HG03460 (cell line): ENCODE results near the gene TRIB2.

Experiments used
- ATAC-seq: cut with Tn5 transposase; IDR thresholded peaks from one replicate; pipeline ENCODE4 v1.9.1; 2021; ENCODE audit not compliant: unreplicated experiment

The TRIB2 gene

DNA sequence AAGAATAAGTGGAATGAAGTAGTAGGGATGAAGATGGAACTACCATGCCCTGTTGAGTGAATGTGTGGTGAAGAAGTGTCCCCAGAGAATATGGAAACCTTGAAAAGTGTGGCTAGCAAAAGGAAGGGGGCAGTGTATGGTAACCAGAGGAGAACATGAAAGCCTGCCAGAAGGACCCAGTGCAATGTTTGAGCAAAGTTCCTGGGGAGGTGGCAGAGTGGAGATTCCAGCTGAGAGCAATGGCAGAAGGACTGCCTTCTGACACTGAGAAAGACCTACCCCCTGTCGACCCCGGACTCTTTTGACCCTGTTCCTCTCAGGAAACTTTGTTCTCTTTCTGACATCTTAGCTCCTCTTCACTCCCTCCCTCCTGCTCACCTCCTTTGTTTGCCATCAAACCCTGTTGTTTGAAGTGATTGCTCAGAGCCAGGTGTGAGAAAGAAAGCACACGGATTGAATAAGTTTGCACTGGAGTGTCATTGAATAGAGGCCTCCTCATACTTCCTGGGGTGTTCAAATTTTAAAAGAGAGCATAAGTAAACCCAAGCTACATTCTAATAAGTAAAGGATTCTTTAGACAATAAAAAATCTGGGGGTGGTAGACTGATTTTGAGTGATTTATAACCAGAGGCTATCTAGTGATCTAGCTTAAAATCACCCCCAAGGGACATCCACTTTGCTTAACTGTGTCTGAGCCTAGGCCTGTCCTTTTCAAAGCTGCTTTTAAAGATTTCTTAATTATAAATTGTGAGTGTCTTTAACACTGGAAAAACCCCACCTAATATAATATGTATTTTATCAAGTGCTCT lies 57.1 kb downstream of the TRIB2 start:
- no peak for ATAC-seq

DNA sequence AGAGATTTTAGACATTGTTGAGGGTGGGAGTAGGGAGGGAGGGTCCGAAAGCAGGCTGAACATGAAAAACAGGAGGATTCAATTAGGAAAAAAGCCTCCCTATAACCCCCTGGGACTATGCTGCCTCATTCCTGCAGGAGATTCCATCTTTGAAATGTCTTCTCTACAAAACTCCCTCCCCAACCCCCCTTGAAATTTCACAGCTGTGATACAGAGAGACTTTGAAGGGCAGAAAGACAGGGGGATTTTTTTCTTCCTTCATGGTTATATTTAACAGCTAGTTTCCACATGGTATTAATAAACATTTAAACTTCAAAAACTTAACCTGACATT lies 57.6 kb downstream of the TRIB2 start:
- no peak for ATAC-seq

DNA sequence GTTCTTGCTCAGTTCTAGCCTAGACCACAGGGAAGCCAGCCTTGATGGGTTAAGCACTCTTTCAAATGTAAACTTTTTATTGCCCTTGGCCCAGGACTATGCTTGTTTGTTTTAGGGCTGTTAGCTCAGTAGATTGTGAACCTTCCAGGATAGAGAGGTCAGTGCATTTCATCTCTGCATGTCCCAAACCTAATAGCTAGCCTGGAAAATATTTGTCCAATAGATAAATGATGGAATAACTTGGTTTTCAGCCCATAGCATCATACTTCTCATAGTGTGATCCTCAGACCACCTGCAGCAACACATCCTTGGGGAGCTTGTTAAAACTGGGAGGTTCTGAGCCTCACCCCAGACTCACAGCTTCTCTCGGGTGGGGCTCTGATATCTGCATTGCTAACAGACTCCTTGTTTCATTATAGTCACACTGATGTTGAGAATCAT lies 59.8 kb downstream of the TRIB2 start:
- ATAC-seq: no peak

DNA sequence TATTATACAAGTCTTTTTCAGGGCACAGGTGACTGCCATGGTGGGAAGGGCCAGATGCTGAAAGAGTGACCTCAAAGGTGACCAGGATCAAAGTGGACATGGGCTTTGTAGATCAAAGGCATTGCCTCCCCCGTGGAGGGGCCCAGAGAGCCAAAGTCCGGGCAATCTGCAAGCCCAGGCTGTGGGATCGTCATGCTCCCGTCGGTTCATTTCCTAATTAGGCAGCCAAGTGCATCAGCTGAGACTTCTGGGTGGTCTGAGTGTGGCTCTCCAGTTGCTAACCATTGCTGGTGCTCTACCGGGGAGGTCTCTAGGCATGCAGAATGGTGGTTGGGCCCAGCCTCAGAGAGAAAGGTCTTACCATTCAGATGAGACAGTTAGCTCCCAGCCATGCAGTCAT lies 61.6 kb downstream of the TRIB2 start:
- ATAC-seq: no peak

DNA sequence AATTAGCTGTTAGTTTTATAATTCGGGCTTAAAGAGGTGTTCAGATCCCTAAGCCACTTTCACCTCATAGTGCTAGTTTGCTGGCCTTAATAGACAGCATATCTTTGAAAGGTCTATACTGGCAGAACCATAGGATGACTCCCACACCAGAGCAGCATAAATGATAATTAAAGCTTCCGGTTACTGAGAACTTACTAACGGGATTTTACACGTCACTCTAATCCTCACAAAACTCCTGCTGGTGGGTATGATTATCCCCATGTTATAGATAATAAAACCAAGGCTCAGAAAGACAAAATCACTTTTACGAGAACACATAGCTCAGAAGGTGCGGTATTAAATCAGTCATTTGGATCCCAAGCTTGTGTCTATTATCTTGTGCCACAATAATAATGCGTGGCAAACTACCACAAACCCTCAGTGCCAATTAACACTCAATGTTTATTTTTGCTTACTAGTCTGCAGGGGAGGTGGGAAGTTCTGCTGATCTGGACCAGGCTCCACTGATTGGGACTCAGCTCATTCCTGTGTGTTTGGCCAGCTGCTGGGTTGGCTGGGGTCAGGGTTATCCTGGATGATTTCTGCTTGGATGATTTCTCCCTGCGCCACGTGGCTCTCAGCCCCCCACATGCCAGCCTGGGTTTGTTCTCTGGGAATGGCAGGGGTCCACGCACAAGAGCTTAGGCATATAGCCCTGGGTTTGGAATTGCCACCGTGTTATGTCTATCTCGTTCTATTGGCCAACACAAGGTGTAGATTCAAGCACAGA lies 62.3 kb downstream of the TRIB2 start:
- ATAC-seq: no peak

DNA sequence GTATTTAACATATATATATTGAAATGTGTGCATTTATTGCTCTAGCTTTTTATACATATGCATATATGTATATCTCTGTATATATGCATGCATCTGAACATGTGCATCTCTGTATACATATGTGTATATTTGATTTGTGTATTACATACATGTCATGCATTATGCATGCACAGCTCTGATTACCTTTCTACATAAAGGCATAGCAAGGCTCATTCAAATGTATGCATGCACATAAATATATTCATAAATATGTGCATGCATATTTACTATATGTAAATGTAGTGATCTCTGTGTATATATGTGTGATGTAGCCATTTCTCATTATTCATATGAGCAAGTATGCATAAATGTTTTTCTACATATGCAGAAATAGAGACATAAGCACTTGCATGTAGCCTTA lies 64.6 kb downstream of the TRIB2 start:
- no peak for ATAC-seq

DNA sequence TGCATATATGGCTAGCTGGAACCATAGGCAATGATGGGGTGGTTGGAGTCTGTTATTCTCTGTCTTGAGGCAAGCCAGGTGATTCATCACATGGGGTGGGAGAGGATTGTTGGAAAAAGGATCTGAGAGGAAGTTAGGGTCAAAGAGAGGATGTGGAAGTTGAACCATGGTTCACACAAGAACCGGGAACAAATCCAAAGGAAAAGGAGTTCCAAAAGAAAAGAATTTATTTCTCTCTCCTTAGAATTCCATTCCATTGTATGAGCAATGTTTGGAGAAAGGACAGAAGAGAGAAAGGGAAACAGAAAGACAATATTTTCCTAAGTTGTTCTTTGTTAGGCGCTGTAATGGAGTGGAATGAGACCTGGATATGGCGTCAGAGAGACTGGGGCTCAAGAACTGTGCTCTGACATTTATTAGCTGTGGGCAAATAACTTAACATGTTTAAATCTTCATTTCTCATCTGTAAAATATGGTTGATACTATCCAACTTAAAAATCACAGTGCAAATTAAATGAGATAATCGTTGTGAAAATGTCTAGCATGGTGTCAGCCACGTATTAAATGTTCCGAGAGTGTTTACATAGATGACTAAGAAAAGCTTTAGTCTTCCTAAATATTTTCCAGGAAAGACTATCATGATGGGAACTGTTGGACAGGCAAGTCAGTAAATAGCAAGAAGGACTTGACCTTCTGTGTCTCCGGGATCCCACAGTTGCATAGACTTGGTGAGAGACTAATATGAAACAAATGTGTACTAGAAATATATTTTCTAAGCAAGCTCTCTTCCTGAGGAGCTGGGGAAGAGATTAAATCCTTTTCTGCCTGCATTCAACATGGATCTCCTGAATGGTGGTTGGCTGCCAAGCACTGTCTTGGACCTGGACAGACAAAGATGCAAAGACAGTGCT lies 71.4 kb downstream of the TRIB2 start:
- no peak for ATAC-seq

DNA sequence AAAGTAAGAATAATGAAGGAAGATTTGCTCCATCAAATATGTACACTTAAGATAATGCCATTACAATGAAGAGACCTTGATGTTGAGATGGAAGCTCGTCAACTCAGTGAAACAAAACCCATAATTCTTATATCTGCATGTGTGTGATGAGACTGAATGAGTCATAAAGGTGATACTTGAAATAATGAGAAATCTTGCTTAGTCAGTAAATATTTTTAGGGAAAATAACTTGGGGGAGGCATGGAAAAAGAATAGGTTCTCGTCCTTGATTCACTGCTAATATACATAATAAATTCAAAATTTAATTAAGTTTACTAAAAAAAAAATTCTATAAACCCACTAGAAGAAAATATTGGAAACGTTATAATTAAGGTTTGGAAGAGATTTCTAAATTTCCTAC lies 75.2 kb downstream of the TRIB2 start:
- ATAC-seq: no peak
